ENCODE data around the gene ABCC1. TPM values are rescaled to one million over a fixed set of nuclear protein-coding genes. Genes with fewer than 3 reads are reported as not detected.

ABCC1 gene
- total and polyA plus RNA-seq, 2 of the 8 experiments (the other 6 are each of a cell fraction or from before 2014, with no cell fraction given): 42.6 to 66.8 TPM

DNA sequence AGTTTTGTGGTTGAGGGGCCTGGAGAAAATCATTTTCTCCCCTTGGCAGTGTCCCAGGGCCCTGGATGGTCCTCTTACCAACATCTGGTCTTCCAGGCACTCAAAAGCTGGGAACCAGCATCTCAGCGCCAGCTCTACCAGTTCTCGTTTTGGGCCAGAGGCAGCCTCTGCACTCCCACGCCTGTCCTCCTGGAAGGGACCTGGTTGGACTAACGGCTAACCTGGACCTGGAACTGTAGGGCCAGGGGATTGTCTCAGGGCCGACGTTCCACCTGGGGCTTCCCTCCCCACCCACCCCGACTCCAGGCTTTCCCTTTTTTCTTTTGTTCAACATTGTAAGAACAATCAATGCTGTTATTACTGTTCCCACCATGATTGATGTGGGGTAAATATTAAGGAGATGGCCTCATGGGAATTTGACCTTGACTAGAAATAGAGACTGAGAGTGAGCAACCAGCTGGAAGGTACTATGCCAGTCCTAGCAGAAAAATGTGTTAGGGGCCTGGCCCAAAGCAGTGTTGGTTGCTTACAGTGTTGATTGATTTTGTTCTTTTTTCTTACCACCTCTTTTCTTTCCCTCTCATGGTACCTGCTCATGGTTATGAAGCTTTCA lies 192.5 kb downstream of the ABCC1 start:
- Histone ChIP-seq H3K4me1 (replicated peaks in 1 of 4; ENCODE audit: control insufficient read depth in 3 of 4, insufficient read depth in 4 of 4, low read length in 3 of 4) (peaks cover 0 to 2% (median 0%) of the 10 kb centered on the region in 4 experiments; a peak in 1 of 7 replicates), H2AK5ac (ENCODE audit: low read depth, low read length) (no peak overlapping the region), H2BK120ac (replicated peaks; ENCODE audit: low read depth, low read length) (no peak overlapping the region), H3K23ac (ENCODE audit: insufficient read length) (no peak overlapping the region), H3K4ac (replicated peaks; ENCODE audit: insufficient read length, low read depth, low read length) (no peak overlapping the region), H3K4me2 (ENCODE audit: insufficient read depth in 1 of 2, low read depth in 2 of 2, low read length in 2 of 2) (no peak overlapping the region), H3K27ac (ENCODE audit: low read depth, low read length) (no peak overlapping the region), H3K14ac (ENCODE audit: insufficient read length) (no peak overlapping the region), H3K27me3 (replicated peaks in 1 of 4; ENCODE audit: control insufficient read depth in 3 of 4, extremely low read depth in 1 of 4, insufficient read depth in 3 of 4, low read length in 3 of 4) (no peaks in the 10 kb centered on the region), H4K91ac (replicated peaks; ENCODE audit: insufficient read length, low read length) (no peak overlapping the region), H2BK12ac (ENCODE audit: low read depth, low read length) (no peak overlapping the region), H3K9me3 (ENCODE audit: insufficient read depth in 2 of 2, low read depth in 1 of 2, low read length in 1 of 2) (no peaks in the 10 kb centered on the region), H2AFZ (ENCODE audit: low read length) (no peak overlapping the region), H3K36me3 (ENCODE audit: control insufficient read depth in 2 of 4, insufficient read depth in 4 of 4, low read length in 3 of 4) (peaks cover 13 to 55% (median 34%) of the 10 kb centered on the region in 4 experiments), H3K79me1 (ENCODE audit: low read depth, low read length) (no peaks in the 10 kb centered on the region; the same call in 1 of the 2 replicates), H2BK5ac (ENCODE audit: low read depth, low read length) (no peak overlapping the region), H3K9ac (replicated peaks in 1 of 4; ENCODE audit: extremely low read depth in 1 of 4, low read depth in 3 of 4, low read length in 3 of 4) (no peak overlapping the region), H4K20me1 (replicated peaks in 1 of 2; ENCODE audit: control insufficient read depth in 1 of 2, insufficient read depth in 2 of 2, low read length in 2 of 2) (peaks cover 3 to 6% of the 10 kb centered on the region in 2 experiments), H4K5ac (ENCODE audit: insufficient read length, low read depth, low read length) (no peak overlapping the region), H3K56ac (replicated peaks; ENCODE audit: insufficient read length, low read depth, low read length) (no peak overlapping the region), H3K79me2 (ENCODE audit: control insufficient read depth in 1 of 2, insufficient read depth in 2 of 2, low read length in 2 of 2) (no peaks in the 10 kb centered on the region), H4K8ac (ENCODE audit: extremely low read depth, insufficient read depth, low read length) (no peak overlapping the region), H3K18ac (ENCODE audit: extremely low read depth, low read length) (no peak overlapping the region), H3K23me2 (ENCODE audit: low read depth, low read length) (no peaks in the 10 kb centered on the region), H3K4me3 (ENCODE audit: extremely low read depth in 1 of 4, insufficient read depth in 2 of 4, low read depth in 3 of 4, low read length in 4 of 4) (no peak overlapping the region), H2BK15ac (ENCODE audit: low read length) (no peak overlapping the region), H2BK20ac (ENCODE audit: low read length) (no peak overlapping the region)
- CTCF ChIA-PET (ENCODE audit: partially characterized antibody): interaction anchor here (0.6 to 1.8 kb wide), 5 partner anchors 11 to 364 kb away, joined by 3 to 4 read pairs (median 3); no protein-coding TSS in a partner anchor
- 67% methylated on average over 4 of the region's 7 CpGs; no CpG with 5 or more reads in 1 of the 2 experiments for WGBS, 2 experiments (ENCODE audit: extremely low coverage in 1 of 2, insufficient coverage in 1 of 2, insufficient read length in 1 of 2, insufficient replicate concordance in 2 of 2, low coverage in 1 of 2, low lambda C conversion rate in 2 of 2, missing lambda C conversion rate in 1 of 2)
- TF ChIP-seq HDAC6 (IDR thresholded peaks at IDR 0.05; ENCODE audit: low read depth, low read length): no peak
- no peak for TF ChIP-seq SP4 (IDR thresholded peaks at IDR 0.05; ENCODE audit: low read length)
- TF ChIP-seq EZH2 (IDR thresholded peaks at IDR 0.05; ENCODE audit: low read depth, low read length, severe bottlenecking): no peak
- no peak for TF ChIP-seq SIRT6 (IDR thresholded peaks at IDR 0.05; ENCODE audit: low read length)
- no peak for TF ChIP-seq RNF2 (IDR thresholded peaks at IDR 0.05; ENCODE audit: borderline replicate concordance, low read depth, low read length, missing control alignments, poor library complexity, severe bottlenecking)
- TF ChIP-seq MAFK (IDR thresholded peaks at IDR 0.05; ENCODE audit: low read depth, low read length): no peak
- TF ChIP-seq CEBPB (IDR thresholded peaks at IDR 0.05; ENCODE audit: low read depth, low read length): no peak
- TF ChIP-seq, protein P1, sequence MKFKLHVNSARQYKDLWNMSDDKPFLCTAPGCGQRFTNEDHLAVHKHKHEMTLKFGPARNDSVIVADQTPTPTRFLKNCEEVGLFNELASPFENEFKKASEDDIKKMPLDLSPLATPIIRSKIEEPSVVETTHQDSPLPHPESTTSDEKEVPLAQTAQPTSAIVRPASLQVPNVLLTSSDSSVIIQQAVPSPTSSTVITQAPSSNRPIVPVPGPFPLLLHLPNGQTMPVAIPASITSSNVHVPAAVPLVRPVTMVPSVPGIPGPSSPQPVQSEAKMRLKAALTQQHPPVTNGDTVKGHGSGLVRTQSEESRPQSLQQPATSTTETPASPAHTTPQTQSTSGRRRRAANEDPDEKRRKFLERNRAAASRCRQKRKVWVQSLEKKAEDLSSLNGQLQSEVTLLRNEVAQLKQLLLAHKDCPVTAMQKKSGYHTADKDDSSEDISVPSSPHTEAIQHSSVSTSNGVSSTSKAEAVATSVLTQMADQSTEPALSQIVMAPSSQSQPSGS (IDR thresholded peaks at IDR 0.05; ENCODE audit: low read length): no peak
- no peak for DNase-seq (ENCODE audit: low read depth in 1 of 2, low spot score in 2 of 2)
- FAIRE-seq: no peak
- POLR2A ChIA-PET (ENCODE audit: partially characterized antibody): no interaction called here
